Neural cell (in vitro differentiated cells): Measurements from ENCODE around the gene B4GALT5.

ENCODE experiments used
- EP300 ChIP-seq: fragments of 450-650 bp; conservative IDR thresholded peaks from 2 replicates; pipeline ENCODE4 v1.6.1; 2014; ENCODE audit warnings: antibody characterized with exemption, mild to moderate bottlenecking, moderate library complexity; ENCODE audit not compliant: poor library complexity, severe bottlenecking
- EZH2 ChIP-seq: fragments of 200-600, 300-800 bp; shearing (Covaris generic), sonication (generic); IDR thresholded peaks from 2 replicates; pipeline ENCODE4 v1.6.1; 2014; ENCODE audit warnings: antibody characterized with exemption, low read length, borderline replicate concordance, mild to moderate bottlenecking; ENCODE audit not compliant: insufficient read depth, poor library complexity, severe bottlenecking
- MXI1 ChIP-seq: fragments of 450-650 bp; conservative IDR thresholded peaks from 2 replicates; pipeline ENCODE4 v1.6.1; 2014; ENCODE audit warnings: antibody characterized with exemption, mild to moderate bottlenecking; ENCODE audit not compliant: poor library complexity, severe bottlenecking
- POLR2AphosphoS5 ChIP-seq: IDR thresholded peaks from 2 replicates; pipeline ENCODE4 v1.6.1; 2012
- TAF1 ChIP-seq: IDR thresholded peaks from 2 replicates; pipeline ENCODE4 v1.6.1; 2012; ENCODE audit warnings: low read depth
- TF ChIP-seq, protein P1 (sequence below): fragments of 450-650 bp; IDR thresholded peaks from 2 replicates; pipeline ENCODE4 v1.5.1; 2014; ENCODE audit warnings: antibody characterized with exemption, mild to moderate bottlenecking, moderate library complexity; ENCODE audit not compliant: poor library complexity, severe bottlenecking
- TF ChIP-seq, protein P2 (sequence below): IDR thresholded peaks from 2 replicates; pipeline ENCODE4 v1.6.1; 2012; ENCODE audit warnings: borderline replicate concordance

DNA sequence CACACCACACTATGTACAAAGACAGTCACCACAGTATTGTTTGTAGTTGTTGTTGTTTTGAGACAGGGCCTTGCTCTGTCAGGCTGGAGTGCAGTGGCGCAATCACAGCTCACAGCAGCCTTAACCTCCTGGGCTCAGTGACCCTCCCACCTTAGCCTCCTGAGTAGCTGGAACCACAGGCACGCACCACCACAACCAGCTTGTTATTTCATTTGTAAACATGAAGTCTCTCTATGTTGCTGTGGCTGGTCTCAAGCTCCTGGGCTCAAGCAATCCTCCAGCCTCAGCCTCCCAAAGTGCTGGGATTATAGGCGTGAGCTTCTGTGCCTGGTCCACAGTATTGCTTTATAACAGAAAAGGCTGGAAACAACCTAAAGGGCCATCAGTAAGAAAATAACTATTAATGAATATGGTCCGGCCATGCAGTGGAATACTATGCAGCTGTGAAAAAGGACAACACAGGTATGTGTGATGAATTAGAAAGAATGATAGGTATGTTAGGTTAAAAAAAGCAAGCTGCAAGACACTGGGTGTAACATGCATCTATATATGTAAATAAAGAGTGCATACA lies 115.8 kb downstream of the B4GALT5 start:
- TF ChIP-seq, protein P1, sequence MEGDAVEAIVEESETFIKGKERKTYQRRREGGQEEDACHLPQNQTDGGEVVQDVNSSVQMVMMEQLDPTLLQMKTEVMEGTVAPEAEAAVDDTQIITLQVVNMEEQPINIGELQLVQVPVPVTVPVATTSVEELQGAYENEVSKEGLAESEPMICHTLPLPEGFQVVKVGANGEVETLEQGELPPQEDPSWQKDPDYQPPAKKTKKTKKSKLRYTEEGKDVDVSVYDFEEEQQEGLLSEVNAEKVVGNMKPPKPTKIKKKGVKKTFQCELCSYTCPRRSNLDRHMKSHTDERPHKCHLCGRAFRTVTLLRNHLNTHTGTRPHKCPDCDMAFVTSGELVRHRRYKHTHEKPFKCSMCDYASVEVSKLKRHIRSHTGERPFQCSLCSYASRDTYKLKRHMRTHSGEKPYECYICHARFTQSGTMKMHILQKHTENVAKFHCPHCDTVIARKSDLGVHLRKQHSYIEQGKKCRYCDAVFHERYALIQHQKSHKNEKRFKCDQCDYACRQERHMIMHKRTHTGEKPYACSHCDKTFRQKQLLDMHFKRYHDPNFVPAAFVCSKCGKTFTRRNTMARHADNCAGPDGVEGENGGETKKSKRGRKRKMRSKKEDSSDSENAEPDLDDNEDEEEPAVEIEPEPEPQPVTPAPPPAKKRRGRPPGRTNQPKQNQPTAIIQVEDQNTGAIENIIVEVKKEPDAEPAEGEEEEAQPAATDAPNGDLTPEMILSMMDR: no peak
- no peak for TF ChIP-seq POLR2AphosphoS5
- TF ChIP-seq, protein P2, sequence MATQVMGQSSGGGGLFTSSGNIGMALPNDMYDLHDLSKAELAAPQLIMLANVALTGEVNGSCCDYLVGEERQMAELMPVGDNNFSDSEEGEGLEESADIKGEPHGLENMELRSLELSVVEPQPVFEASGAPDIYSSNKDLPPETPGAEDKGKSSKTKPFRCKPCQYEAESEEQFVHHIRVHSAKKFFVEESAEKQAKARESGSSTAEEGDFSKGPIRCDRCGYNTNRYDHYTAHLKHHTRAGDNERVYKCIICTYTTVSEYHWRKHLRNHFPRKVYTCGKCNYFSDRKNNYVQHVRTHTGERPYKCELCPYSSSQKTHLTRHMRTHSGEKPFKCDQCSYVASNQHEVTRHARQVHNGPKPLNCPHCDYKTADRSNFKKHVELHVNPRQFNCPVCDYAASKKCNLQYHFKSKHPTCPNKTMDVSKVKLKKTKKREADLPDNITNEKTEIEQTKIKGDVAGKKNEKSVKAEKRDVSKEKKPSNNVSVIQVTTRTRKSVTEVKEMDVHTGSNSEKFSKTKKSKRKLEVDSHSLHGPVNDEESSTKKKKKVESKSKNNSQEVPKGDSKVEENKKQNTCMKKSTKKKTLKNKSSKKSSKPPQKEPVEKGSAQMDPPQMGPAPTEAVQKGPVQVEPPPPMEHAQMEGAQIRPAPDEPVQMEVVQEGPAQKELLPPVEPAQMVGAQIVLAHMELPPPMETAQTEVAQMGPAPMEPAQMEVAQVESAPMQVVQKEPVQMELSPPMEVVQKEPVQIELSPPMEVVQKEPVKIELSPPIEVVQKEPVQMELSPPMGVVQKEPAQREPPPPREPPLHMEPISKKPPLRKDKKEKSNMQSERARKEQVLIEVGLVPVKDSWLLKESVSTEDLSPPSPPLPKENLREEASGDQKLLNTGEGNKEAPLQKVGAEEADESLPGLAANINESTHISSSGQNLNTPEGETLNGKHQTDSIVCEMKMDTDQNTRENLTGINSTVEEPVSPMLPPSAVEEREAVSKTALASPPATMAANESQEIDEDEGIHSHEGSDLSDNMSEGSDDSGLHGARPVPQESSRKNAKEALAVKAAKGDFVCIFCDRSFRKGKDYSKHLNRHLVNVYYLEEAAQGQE: no peak
- TF ChIP-seq EZH2: no peak
- TF ChIP-seq TAF1: no peak
- TF ChIP-seq MXI1: no peak
- TF ChIP-seq EP300: no peak
